HCT116 (cell line): ENCODE data around the gene SLC6A3. TPM values are rescaled to one million over a fixed set of nuclear protein-coding genes. Genes with fewer than 3 reads are reported as not detected.

Source experiments
- ATAC-seq: fragments of 200-7000 bp; cut with Tn5 transposase; 2 replicates; pipeline ENCODE4 v1.9.1; 2020; ENCODE audit warnings: mild to moderate bottlenecking, moderate library complexity
- BruUV-seq: library from RNA; stranded (reverse); fragments of 400-500 nt; replicated peaks from 2 replicates; lab custom pipeline; 2021; lab: Mats Ljungman, UMichigan
- CTCF ChIA-PET: fragments of 300-600 bp; sonication (Branson Sonifier 250); formaldehyde crosslinking; loops from one replicate; lab custom pipeline; 2021; ENCODE audit warnings: antibody characterized with exemption; lab: Charles Lee
- POLR2A ChIA-PET: fragments of 300-600, 350-600 bp; sonication (Branson Sonifier 250); formaldehyde crosslinking; loops from one replicate; lab custom pipeline; 2021; ENCODE audit warnings: antibody characterized with exemption; lab: Charles Lee
- RAD21 ChIA-PET, 2 experiments: fragments of 300-600 bp; sonication (Branson Sonifier 250); formaldehyde crosslinking; loops; one replicate each; lab custom pipeline; 2023; ENCODE audit warnings: low total read pairs in 2 of 2; ENCODE audit not compliant: uncharacterized antibody in 2 of 2, unreplicated experiment in 2 of 2, low non-redundant PET in 1 of 2; lab: Charles Lee
- DNase-seq: peaks from one replicate; pipeline ENCODE4 v3.0.0-alpha.2; 2010; ENCODE audit warnings: low read depth, low spot score
- H2AFZ ChIP-seq: fragments of 200-600 bp; shearing (Covaris generic), sonication (generic); 2 replicates; pipeline ENCODE4 v1.6.1; 2017; ENCODE audit warnings: low read depth, mixed run types, mixed read lengths, antibody characterized with exemption, low read length; ENCODE audit not compliant: poor library complexity, severe bottlenecking
- H3K27ac ChIP-seq: 2 replicates; pipeline ENCODE4 v1.5.1; 2012; ENCODE audit warnings: low read depth, low read length
- H3K27me3 ChIP-seq: fragments of 200-600 bp; sonication (generic); 2 replicates; pipeline ENCODE4 v1.6.1; 2016; ENCODE audit warnings: mixed run types, low read length, mixed read lengths; ENCODE audit not compliant: insufficient read depth
- H3K36me3 ChIP-seq, 2 experiments: fragments of 200-500 bp in 1 of 2; fragments of 200-600 bp in 1 of 2; sonication (Bioruptor generic) in 1 of 2; sonication (generic) in 1 of 2; 2 replicates each; pipeline versions ENCODE4 v1.5.1 to v1.6.1; 2014 to 2016; ENCODE audit warnings: low read length in 2 of 2, inconsistent platforms in 1 of 2, mixed read lengths in 1 of 2, mixed run types in 1 of 2; ENCODE audit not compliant: insufficient read depth in 2 of 2, control insufficient read depth in 1 of 2
- H3K4me1 ChIP-seq, 2 experiments: fragments of 200-600 bp in 1 of 2; sonication (generic) in 1 of 2; 2 replicates each; pipeline versions ENCODE4 v1.5.1 to v1.6.1; 2012 to 2017; ENCODE audit warnings: low read length in 2 of 2, inconsistent platforms in 1 of 2, mild to moderate bottlenecking in 1 of 2, mixed read lengths in 1 of 2, mixed run types in 1 of 2, moderate library complexity in 1 of 2; ENCODE audit not compliant: insufficient read depth in 2 of 2, control insufficient read depth in 1 of 2
- H3K4me2 ChIP-seq: fragments of 200-600 bp; sonication (generic); 2 replicates; pipeline ENCODE4 v1.6.1; 2017; ENCODE audit warnings: mixed run types, low read length, mixed read lengths
- H3K4me3 ChIP-seq, 2 experiments: fragments of 200-600 bp in 1 of 2; sonication (generic) in 1 of 2; replicated peaks in 1 of 2; 2 replicates each; pipeline ENCODE4 v1.5.1; 2011 to 2016; ENCODE audit warnings: low read length in 2 of 2, control low read depth in 1 of 2, low read depth in 1 of 2, mild to moderate bottlenecking in 1 of 2, mixed read lengths in 1 of 2, mixed run types in 1 of 2
- H3K79me2 ChIP-seq: fragments of 200-600 bp; sonication (generic); 2 replicates; pipeline ENCODE4 v1.6.1; 2017; ENCODE audit warnings: mild to moderate bottlenecking, mixed run types, low read length, moderate library complexity, mixed read lengths; ENCODE audit not compliant: insufficient read depth
- H3K9ac ChIP-seq: fragments of 200-600 bp; sonication (generic); 2 replicates; pipeline ENCODE4 v1.6.1; 2016; ENCODE audit warnings: low read length, mixed read lengths
- H3K9me2 ChIP-seq: fragments of 200-600 bp; sonication (generic), shearing (Covaris generic); 2 replicates; pipeline ENCODE4 v1.6.1; 2017; ENCODE audit warnings: mixed run types, mild to moderate bottlenecking, moderate library complexity; ENCODE audit not compliant: insufficient read depth
- H3K9me3 ChIP-seq, 2 experiments: fragments of 200-500 bp in 1 of 2; fragments of 200-600 bp in 1 of 2; sonication (Bioruptor generic) in 1 of 2; sonication (generic) in 1 of 2; 2 replicates each; pipeline ENCODE4 v1.6.1; 2014 to 2017; ENCODE audit warnings: low read length in 2 of 2, mixed read lengths in 2 of 2, inconsistent platforms in 1 of 2, low read depth in 1 of 2, mild to moderate bottlenecking in 1 of 2, mixed run types in 1 of 2, moderate library complexity in 1 of 2; ENCODE audit not compliant: control insufficient read depth in 1 of 2, insufficient read depth in 1 of 2
- H4K20me1 ChIP-seq: fragments of 200-600 bp; sonication (generic), shearing (Covaris generic); 2 replicates; pipeline ENCODE4 v1.6.1; 2017; ENCODE audit warnings: mixed run types, mild to moderate bottlenecking, moderate library complexity; ENCODE audit not compliant: insufficient read depth
- CTCF ChIP-seq, 3 experiments: fragments of 200-600 bp in 1 of 3; sonication (generic) in 1 of 3; IDR thresholded peaks in 2 of 3; conservative IDR thresholded peaks in 1 of 3; 2 replicates each; pipeline ENCODE4 v1.5.1; 2012 to 2017; ENCODE audit warnings: low read depth in 2 of 3, low read length in 2 of 3, antibody characterized with exemption in 1 of 3, borderline replicate concordance in 1 of 3, control low read depth in 1 of 3, mild to moderate bottlenecking in 1 of 3, mixed read lengths in 1 of 3, mixed run types in 1 of 3, moderate library complexity in 1 of 3; ENCODE audit not compliant: insufficient read depth in 1 of 3
- FOSL1 ChIP-seq: IDR thresholded peaks from 2 replicates; pipeline ENCODE4 v1.6.1; 2012; ENCODE audit warnings: low read depth
- RAD21 ChIP-seq: IDR thresholded peaks from 2 replicates; pipeline ENCODE4 v1.6.1; 2012; ENCODE audit warnings: low read depth, mild to moderate bottlenecking
- intact Hi-C: fragments of 100-400 bp; cut with micrococcal nuclease; formaldehyde crosslinking; loops from 2 replicates; pipeline ENCODE4 v1.10.0; 2022
- total RNA-seq: library from RNA; stranded (reverse); gene quantifications from one replicate; pipeline ENCODE4 v1.2.1, GENCODE V29; 2021; ENCODE audit not compliant: unreplicated experiment

SLC6A3 gene
- total RNA-seq, 1 experiment from 2014 or later: not detected

- intact Hi-C loops: loop anchor here (1.0 to 5.0 kb wide), 2 partner anchors 123 to 162 kb away; no protein-coding TSS in a partner anchor
Observed at GRCh38 chr5:1479581-1480188, 34.4 kb upstream of the SLC6A3 start.

More at GRCh38 chr5:1479581-1480188, 34.4 kb upstream of the SLC6A3 start:
- Histone ChIP-seq H3K9me2 (no peaks in the 10 kb centered on the region), H3K4me2 (no peak overlapping the region), H3K36me3 (peaks cover 12 to 24% of the 10 kb centered on the region in 2 experiments; a peak in 3 of 4 replicates), H3K27ac (no peak overlapping the region), H4K20me1 (no peaks in the 10 kb centered on the region), H3K9ac (no peak overlapping the region), H2AFZ (no peak overlapping the region), H3K4me3 (no peak overlapping the region), H3K27me3 (no peaks in the 10 kb centered on the region), H3K9me3 (no peaks in the 10 kb centered on the region), H3K4me1 (no peaks in the 10 kb centered on the region), H3K79me2 (no peaks in the 10 kb centered on the region)
- ChIA-PET RAD21 (interaction anchor here in 1 of 2 experiments (0.7 kb wide), 1 partner anchor 61 kb away, joined by 5 read pairs; no protein-coding TSS in a partner anchor), CTCF (interaction anchor here (1.0 kb wide), 1 partner anchor 166 kb away, joined by 3 read pairs; no protein-coding TSS in a partner anchor), POLR2A (no interaction called here)
- ATAC-seq (peak; percentile 57), DNase-seq (no peak)
- BruUV-seq: no TSS peak
- TF ChIP-seq RAD21 (peak; percentile 65), FOSL1 (no peak), CTCF (IDR thresholded peaks at IDR 0.05 in 2 of 3, conservative IDR thresholded peaks at IDR 0.05 in 1 of 3; ENCODE audit: borderline replicate concordance in 1 of 3, insufficient read depth in 1 of 3, low read depth in 2 of 3, low read length in 2 of 3) (peak; percentile 63 to 89 (median 75); a peak in 5 of 6 replicates)
